Measurements from ENCODE around the gene MAP7D2. TPM values are rescaled to one million over a fixed set of nuclear protein-coding genes. Genes with fewer than 3 reads are reported as not detected.

MAP7D2 gene
- total and polyA plus RNA-seq, 2 experiments from 2014 or later: 0.90 to 1.6 TPM

- TF ChIP-seq NANOG (IDR thresholded peaks at IDR 0.05; ENCODE audit: borderline replicate concordance) (no peak), CREB1 (CRISPR knock-in tag; IDR thresholded peaks at IDR 0.05; ENCODE audit: low read depth) (no peak)
These were observed 101.3 kb downstream of the MAP7D2 start (continued) for GRCh38 chrX:20015422-20015821.

GRCh38 chrX:20011608-20012007 lies 105.1 kb downstream of the MAP7D2 start:
- Mint-ChIP-seq H3K27me3 (ENCODE audit: insufficient read depth, low read depth, poor library complexity) (peaks cover 2% of the 10 kb centered on the region), H3K36me3 (ENCODE audit: low read depth) (no peaks in the 10 kb centered on the region), H3K4me3 (no peak overlapping the region), H3K9me3 (no peaks in the 10 kb centered on the region; the same call in 2 of the 3 replicates), H3K27ac (no peak overlapping the region), H3K4me1 (no peaks in the 10 kb centered on the region; the same call in 2 of the 3 replicates)
- DNase-seq (ENCODE audit: low spot score) (no peak), ATAC-seq (no peak)
- Histone ChIP-seq H4K20me1 (replicated peaks; ENCODE audit: insufficient read depth) (no peaks in the 10 kb centered on the region), H3F3A (replicated peaks; ENCODE audit: low read depth) (no peaks in the 10 kb centered on the region), H3K4me1 (ENCODE audit: insufficient read depth) (no peaks in the 10 kb centered on the region), H3K36me3 (ENCODE audit: insufficient read depth) (no peaks in the 10 kb centered on the region), H3K27me3 (ENCODE audit: insufficient read depth) (no peaks in the 10 kb centered on the region), H3K4me3 (no peak overlapping the region), H3K9me2 (ENCODE audit: insufficient read depth) (no peaks in the 10 kb centered on the region), H2AFZ (no peak overlapping the region), H3K79me2 (replicated peaks; ENCODE audit: insufficient read depth) (no peaks in the 10 kb centered on the region), H3K4me2 (no peak overlapping the region), H3K27ac (ENCODE audit: low read depth) (no peak overlapping the region)
- TF ChIP-seq JUNB (IDR thresholded peaks at IDR 0.05; ENCODE audit: unreplicated experiment) (no peak), REST (IDR thresholded peaks at IDR 0.05; ENCODE audit: unreplicated experiment) (no peak), CTCF (conservative IDR thresholded peaks at IDR 0.05; ENCODE audit: low read depth in 2 of 2) (no peak), ZNF114 (CRISPR knock-in tag; IDR thresholded peaks at IDR 0.05) (no peak), ZNF331 (CRISPR knock-in tag; IDR thresholded peaks at IDR 0.05; ENCODE audit: low read depth) (no peak), STAT1 (IDR thresholded peaks at IDR 0.05; ENCODE audit: unreplicated experiment) (no peak), EZH2 (IDR thresholded peaks at IDR 0.05; ENCODE audit: low read depth, unreplicated experiment) (no peak), CREB1 (CRISPR knock-in tag; IDR thresholded peaks at IDR 0.05; ENCODE audit: low read depth) (no peak), EZH2phosphoT487 (IDR thresholded peaks at IDR 0.05; ENCODE audit: unreplicated experiment) (no peak), NANOG (IDR thresholded peaks at IDR 0.05; ENCODE audit: borderline replicate concordance) (no peak), ZNF462 (CRISPR knock-in tag; IDR thresholded peaks at IDR 0.05) (no peak), ETS1 (IDR thresholded peaks at IDR 0.05) (no peak), POLR2AphosphoS5 (IDR thresholded peaks at IDR 0.05; ENCODE audit: low read depth) (no peak)
